GM19452 (cell line): ENCODE data around the gene TBX3.

Experiments used
- ATAC-seq: cut with Tn5 transposase; IDR thresholded peaks from one replicate; pipeline ENCODE4 v1.9.1; 2021; ENCODE audit not compliant: unreplicated experiment

The TBX3 gene

DNA sequence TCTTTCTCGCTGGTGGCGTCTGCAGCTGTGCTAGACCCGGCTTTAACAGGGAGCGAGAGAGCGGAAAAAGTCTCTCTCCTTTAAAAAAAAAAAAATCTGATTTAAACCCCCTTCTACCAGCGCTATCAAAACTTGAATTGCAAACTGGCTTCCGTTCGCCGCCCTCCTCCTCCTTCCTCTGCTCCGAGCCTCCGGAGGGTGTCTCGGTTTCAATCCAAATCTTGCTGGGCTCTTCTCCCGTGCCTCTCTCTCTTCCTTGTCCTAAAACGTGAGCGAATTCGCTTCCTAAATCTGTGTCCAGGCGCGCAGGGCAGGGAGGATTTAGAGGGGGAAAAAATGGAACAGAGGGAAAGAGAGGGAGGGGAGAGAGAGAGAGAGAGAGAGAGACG, 272 bp downstream of the TBX3 start:
- no peak for ATAC-seq

DNA sequence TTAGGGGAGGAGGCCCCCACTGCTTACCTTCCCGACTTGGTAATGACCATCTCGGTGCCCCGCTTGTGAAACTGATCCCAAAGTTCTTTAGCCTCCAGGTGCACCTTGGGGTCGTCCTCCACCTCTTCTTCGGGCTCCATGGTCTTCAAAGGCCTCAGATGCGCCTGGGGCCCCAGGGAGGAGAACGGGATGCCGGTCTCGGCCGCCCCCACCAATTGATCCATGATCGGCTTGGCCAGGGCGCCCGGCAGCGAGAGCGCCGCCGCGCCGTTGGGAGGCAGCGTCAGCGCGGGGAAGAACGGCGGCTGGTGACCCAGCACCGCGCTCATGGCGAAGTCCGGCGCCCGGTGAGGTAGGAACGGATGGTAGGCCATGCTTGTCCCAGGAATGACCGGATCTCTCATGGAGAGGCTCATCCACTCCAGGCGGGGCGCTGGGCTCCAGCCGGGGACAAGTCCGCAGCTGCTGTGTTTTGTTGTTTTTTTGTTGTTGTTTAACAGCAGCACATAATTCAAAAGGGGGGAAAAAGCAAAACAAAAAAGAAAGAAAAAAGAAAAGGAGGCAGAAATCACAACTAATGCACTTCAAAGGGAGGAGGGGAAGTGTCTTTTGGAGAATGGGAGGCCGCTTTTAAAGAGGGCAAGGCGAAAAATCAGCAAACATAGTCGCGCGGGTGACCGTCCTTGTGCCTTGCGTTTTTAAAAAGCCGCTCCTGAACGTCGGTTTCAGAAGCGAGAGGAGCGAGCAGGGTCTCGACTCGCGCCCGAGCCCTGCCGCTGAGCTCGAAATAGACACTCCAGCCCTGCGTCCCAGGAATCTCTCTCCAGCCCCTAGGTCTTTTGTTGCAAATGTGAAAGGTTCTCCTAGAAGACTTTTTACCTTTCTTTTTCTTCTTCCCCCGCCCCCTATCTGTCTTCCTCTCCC, 928 bp downstream of the TBX3 start:
- ATAC-seq, result no peak

DNA sequence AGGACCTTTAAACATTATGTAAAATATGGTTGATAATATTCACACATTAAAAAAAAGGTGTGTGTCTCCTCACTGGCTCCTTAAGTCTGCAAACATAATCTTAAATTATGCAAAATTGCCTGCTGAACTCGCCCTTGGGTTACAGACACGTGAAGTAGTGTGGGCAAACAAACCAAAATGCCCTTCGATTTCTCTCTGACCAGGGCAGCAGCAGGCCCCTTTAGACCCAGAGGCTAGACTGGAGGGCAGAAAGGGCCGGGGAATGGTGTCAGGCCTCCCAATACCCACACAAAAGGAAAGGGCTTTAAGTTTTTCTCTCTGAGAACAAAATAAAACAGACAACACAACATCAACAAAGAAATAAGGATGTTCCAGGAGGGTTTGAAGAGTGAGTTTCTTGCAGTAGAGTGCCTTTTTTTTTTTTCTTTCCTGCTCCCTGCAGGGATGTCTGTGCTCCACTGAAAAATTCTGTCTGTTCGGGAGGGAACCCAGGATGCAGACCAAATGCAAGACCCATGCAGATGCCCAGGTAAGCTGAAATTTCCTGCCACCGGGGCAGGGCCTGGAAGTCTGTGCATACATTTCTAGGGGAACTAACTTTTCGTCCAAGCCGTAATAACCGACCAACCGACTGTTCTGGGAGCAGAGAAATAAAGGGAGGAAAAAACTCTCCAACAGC, 1.7 kb downstream of the TBX3 start:
- ATAC-seq, result no peak

DNA sequence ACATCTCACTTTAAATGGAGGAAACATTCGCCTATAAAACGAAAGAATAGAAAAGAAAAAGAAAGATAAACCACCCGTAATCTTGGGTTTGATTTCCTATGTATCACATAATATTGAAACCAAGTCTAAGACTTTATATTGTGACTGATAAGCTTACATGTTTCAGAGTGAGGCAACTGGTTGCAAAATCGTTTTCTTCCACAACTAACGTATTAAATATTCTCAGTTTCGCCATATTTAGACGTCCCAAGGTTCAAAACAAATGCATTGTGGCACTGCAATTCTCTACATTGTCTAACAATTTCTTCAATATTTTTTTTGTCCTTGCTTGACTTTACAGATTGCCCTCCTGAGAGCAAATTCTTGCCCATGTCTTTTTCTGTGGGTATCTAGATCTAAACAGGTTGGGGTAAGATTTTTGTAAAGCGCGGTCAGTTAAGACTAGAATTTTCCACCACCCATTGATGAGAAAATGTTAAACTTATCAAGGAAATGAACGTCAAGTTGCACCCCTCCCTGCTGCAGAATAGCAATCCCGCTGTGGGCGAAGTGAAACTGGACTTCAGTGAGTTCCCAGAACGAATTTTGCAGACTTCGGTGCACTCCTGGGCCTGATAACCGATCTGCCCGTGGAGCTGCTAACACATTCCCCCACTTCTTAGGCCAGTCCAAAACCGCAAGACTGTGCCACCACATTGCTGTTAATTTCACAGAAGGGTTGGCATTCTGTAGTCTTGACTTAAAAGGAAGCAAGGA, 2.7 kb downstream of the TBX3 start:
- no peak for ATAC-seq

DNA sequence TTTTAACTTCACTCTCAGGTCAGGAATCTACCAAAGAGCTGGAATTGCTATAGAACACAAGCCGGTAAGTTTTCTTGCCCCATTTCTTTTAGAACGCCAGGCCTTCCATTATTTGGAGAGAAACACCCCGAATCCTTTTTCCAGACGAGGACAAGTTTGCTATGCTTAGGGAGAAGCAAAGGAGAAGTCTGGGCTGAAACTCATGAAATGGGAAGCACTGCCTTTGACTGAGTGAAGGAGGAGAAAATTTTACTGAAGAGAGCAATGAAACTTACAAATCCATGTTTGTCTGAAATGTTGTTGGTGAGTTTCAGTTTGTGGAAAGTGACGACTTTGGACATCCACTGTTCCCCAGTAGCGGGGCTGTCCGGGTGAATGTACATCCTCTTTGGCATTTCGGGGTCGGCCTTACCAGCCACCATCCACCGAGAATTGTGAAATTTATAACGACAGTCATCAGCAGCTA, 3.3 kb downstream of the TBX3 start:
- no peak for ATAC-seq

DNA sequence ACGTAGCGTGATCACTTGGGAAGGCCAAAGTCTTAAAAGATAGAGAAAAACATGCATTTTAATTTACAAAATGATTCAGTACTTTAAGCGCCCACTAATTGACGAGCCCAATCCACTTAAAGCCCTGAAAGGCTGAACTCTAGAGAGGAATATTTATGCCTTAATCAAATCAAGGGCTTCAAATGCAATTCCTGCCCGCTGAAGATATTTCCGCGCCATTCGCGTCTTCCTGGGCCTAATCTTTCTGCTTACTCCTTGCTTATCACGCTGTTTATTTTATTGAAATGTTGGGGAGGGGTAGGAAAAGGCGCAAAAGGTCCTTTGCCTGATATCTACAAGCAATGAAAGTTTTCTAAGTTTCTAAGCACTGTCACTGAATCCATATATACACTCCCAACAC, 4.0 kb downstream of the TBX3 start:
- ATAC-seq, result no peak

DNA sequence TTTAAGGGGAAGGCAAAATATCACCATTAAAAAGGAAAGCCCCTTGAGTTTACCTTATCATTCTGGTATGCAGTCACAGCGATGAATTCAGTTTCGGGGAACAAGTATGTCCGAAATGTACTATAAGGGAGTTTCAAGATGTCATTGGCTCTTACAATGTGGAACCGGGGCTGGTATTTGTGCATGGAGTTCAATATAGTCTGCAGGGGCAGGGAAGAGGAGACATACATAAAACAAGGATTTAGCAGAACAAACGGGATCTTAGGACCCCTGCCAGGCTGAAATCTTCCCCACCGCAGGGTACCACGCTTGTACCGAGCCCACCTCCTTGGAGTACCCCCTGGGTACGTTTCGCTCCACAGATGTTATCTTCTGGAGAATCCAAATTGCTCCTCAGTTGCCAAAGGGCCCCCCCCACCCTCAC, 4.5 kb downstream of the TBX3 start:
- no peak for ATAC-seq

DNA sequence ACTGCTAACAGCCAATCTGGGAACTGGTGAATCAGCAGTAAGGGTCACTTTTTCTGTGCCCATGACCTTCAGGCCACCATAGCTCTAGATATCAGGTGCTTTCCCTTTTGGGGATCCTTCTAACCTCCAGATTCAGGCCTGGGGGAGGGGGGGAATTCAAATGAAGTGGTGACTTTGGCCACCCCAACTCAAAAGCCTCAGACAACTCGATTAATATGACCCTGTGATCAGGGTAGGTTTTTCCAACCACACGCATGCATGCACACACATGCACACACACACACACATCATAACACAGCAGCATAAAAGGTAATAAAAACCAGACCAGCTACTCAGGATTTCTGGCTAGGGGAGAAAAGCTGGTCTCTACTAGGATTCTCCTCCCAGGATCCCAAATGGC, 5.3 kb downstream of the TBX3 start:
- no peak for ATAC-seq

DNA sequence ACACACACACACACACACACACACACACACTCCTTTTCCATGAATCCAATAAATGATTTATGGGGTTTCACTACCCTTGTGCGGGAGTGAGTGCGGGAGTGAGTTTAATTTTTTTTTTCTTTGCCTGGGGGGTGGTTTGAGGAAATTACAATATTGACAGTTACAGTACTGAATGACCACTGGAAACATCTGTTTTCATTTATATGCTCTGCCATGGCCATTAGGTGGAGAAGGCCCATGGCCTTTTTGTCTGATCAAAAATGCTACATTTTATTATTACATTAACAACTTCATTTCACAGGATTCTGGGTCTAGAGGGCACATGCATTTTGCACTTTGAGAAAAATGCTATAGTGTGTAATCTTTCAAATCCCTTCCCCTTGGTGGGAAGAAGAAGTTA, 5.9 kb downstream of the TBX3 start:
- no peak for ATAC-seq

DNA sequence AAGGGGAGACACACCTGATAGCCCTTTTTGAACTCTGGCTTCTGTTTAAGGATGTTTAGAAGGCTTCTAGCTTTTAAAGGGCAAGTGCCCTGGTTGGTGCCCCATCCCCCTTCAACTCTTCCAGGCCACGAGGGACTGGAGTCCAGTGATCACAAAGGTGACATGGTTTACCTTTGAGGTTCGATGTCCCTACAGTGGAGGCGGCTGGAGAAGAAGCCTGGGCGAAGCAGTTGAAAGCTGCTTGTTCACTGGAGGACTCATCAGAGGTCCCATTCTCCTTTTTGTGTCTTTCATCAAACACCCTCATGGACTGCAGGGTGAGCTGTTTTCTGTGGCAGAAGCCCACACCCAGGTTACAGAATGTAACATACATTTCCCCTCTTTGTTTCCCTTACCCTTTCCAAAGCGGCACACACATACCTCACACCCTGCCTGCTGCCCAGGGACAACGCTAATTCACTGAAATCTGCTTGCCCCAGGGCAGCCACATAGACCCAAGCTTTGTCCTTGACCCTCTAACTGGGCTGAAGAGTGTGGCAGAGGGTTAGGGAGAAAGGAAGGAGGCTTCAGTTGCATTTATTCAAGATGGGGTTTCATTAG, 7.7 kb downstream of the TBX3 start:
- ATAC-seq, result no peak

DNA sequence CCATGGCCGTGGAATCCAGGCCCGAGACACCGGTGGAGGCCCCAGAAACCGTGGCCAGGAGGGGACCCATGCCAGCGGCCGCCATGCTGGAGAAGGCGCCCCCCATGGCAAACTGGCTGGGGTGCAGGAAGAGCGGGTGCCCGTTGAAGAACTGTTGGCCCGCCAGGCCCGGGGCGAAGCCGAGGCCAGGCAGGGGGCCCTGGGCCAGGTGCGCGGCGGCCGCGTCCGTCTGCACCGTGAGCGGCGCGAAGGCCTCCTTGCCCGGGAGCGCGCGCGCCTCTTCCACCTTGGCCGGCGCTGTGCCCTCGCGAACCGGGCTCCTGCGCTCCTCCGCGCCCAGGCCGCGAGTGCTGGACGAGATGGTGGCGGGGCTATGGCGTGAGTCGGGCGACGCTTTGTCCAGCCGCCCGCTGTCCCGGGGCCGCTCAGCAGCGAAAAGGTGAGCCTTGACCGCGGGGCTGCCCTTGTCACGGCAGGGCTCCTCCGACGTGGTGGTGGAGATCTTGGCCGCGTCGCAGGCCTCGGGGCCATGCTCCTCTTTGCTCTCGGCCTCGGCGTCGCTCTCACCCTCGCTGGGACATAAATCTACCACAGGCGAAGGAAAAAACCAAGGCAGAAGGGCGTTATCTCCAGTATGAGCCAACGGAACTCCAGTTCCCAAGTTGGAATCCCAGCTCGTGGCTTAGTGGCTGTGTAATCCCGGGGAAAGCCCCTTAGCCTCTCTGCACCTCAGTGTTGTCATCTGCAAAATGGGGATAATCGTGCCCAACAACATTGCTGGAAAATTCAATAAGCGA, 9.5 kb downstream of the TBX3 start:
- ATAC-seq, result no peak

DNA sequence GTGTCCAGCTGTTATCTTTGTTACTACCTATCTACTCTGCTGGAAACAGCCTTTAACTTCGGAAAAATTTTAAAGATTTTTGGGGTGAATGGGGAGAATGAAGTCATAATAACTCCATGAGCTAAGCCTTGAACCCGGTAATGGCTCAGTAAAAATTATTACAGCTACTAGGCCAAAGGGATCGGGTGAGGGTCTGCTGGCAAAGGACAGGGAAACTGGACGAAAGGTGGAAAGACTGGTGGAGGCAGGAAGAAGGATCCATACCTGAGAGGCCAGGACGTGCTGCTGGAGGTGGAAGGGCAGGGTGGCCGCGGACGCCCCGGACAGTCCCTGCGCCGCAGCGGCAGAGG, 10.1 kb downstream of the TBX3 start:
- no peak for ATAC-seq

DNA sequence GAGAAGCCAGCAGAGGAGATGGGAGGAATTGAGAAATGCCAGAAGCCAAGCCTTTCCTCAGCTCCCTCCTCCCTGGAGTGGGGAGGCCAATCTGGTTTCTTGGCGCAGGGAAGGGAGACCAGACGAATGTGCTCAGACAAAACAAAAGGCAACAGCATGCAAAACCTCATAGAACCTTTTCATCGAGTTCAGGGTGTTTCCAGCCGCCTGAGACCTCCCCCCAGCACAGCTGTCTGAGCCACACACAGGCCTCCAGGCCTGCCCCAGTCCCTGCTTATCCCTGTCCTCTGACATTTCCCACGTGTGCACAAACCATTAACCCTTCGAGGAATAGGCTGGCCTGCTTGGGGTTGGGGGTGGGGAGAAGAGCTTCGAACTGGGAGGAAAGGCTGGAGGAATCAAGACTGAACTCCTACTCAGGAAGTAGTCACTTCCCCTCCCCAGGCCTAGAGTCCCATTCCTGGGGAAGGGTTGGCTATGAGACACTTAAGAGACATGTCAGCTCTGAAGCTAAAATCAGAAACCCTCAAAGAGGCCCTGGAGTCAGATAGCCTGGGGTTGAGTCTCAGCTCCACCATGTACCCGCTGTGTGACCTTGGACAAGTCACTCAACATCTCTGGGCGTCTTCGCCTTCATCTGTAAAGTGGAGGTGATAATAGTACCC, 10.7 kb downstream of the TBX3 start:
- no peak for ATAC-seq

DNA sequence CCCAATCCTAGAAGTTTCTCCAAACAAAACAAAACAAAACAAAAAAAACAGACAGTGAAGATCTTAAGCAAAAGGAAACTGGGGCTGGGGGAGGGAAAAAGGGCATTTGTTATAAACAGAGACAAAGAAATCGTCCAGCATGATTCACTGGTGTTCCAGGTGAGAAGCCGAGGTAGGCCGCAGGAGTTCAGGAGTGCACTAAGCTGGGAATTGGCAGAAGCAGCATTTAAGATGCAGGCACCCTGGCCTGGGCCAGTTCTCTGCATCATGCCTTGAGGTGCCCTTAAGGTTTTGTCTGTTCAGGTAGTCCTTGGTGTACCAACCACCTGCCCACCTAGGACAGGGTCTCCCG, 11.2 kb downstream of the TBX3 start:
- ATAC-seq, result no peak

DNA sequence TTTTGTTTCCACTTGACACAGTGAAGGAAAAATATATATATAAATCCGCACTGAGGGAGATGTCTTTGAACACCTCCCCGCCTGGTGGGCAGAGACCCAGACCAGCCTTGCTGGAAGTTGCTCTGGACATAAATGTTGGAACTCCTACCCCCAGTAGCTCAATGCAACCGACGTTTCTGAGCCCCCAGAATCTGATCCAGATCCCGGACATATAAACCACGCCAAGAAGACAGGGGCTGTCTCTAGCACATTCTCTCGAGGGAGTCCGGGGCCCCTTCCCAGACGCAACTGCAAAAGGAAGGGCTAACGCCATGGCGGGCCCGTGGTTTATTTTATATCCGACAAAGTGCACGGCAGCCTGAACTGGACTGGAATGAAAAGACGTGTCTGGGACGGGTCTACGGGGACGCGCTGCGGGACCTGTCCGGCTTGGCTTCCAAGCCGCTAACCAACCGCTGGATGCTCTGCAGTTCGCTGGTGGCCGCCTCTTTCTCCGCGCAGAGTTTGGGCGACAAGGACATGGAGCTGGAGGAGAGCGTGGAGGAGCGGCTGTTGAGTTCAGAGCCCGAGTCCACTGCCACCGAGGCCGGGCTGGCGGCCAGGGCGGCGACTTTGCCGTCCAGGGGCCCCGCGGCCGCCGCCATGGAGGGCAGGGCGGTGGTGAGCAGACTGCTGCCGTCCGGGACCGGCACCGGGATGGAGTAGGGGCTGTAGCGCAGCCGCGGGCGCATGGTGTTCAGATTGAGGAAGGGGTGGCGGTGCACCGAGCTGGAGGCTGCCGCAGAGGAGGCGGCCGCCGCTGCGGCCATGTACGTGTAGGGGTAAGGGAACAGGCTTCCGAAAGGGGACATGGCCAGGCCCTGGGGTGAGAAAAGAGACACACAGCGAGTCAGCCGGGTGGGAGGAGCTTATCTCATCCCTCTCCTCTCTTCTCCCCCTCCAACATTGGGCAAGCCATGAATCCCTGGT, 12.2 kb downstream of the TBX3 start:
- no peak for ATAC-seq

DNA sequence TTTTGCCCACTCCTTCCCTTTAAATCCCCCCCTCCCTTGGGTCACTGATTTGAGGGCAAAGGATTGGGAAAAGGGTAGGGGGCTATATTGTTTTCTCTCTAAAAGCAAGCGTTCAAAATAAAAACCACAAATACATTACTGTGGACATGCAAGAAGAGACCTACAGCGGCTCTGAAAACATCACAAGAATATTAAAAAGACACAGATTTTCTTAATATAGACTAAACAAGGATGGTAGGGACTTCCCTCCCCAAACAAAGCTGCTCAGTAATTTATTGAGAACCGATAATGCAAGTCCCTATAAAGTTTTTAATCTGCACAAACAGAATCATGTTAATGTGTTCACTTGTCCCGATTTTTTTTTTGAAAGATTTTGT, 12.9 kb downstream of the TBX3 start:
- no peak for ATAC-seq

DNA sequence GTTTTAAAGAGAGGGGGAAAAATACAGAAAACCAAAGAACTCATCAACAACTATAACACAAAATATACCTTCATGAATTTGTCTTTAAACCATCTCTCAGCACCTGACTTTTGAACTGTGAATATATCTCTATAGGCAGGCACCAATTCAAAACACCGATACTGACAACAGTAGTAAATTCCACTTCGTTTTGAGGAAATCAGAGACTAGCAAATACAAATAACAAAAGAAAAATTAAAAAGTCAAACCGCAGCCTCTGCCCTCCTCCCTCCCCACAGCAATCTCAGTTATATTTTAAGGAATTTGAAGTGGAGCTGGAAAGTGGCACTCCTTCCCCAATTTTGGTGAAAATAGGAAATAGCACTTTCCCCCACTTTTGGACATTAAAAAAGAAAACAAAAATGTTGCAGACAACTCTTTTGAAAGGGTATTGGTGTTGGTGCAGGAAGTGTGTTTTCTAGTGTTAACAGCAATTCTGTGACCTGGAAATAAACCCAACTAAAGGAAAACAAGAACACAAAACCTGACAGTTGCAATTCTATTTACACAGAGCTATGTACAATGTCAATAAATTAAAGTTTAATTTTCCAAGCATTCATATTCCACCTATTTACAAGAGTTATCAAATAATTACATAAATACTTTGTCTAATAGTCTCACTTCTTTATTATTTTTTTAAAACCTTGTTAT, 13.5 kb downstream of the TBX3 start:
- no peak for ATAC-seq
